Stimulated activated CD4-positive, alpha-beta T cell treated with anti-CD3 and anti-CD28 coated beads, Interleukin-4, amount 100 ng/mL, for 1 hour (primary cell): ENCODE data around the gene SLC2A4.
"Not testable (repeated sequence)": the region's sequence is repeated elsewhere in the genome, so short reads cannot be mapped to it uniquely, and the experiment has no call there.

Experiments used
- DNase-seq: peaks from one replicate; pipeline ENCODE4 v3.0.0-alpha.2; 2020

The SLC2A4 gene

GRCh38 chr17:7281074-7281952 is at the start of gene SLC2A4:
Gene SLC2A4 (plus strand): TSS chr17:7281718. CDS start chr17:7281935, 217 bp downstream.
- peak; percentile 91 for DNase-seq

GRCh38 chr17:7232114-7232513 is 49.4 kb upstream of the SLC2A4 start:
- DNase-seq: no peak

- DNase-seq: no peak
Measured at GRCh38 chr17:7233701-7234082, 47.8 kb upstream of the SLC2A4 start.

GRCh38 chr17:7234083-7234951 is 47.2 kb upstream of the SLC2A4 start, which contains the start of gene DVL2:
Gene DVL2 (minus strand): TSS chr17:7234517. CDS start chr17:7234262, 255 bp downstream.
- peak; percentile 92 for DNase-seq

GRCh38 chr17:7235693-7236665 is 45.5 kb upstream of the SLC2A4 start:
- DNase-seq: no peak

- no peak for DNase-seq
Measured at GRCh38 chr17:7236808-7237207, 44.7 kb upstream of the SLC2A4 start.

- DNase-seq: no peak
Measured at GRCh38 chr17:7237266-7237760, 44.2 kb upstream of the SLC2A4 start.

GRCh38 chr17:7237761-7238419 is 43.6 kb upstream of the SLC2A4 start:
- DNase-seq: peak; percentile 88

- peak; percentile 39 for DNase-seq
Measured at GRCh38 chr17:7238420-7239090, 43.0 kb upstream of the SLC2A4 start.

- DNase-seq: peak; percentile 97
Measured at GRCh38 chr17:7239091-7240027, 42.2 kb upstream of the SLC2A4 start, which contains the start of gene PHF23. Gene PHF23 (minus strand): TSS chr17:7239457. CDS start chr17:7239279, 178 bp downstream.

- DNase-seq: no peak
Measured at GRCh38 chr17:7240375-7240774, 41.1 kb upstream of the SLC2A4 start.

- no peak for DNase-seq
Measured at GRCh38 chr17:7241090-7241733, 40.3 kb upstream of the SLC2A4 start.

- peak; percentile 92 for DNase-seq
Measured at GRCh38 chr17:7241783-7242716, 39.5 kb upstream of the SLC2A4 start, which contains the start of gene GABARAP. Gene GABARAP (minus strand): TSS chr17:7242449. CDS start chr17:7242330, 119 bp downstream.

GRCh38 chr17:7242717-7243452 is 38.6 kb upstream of the SLC2A4 start:
- DNase-seq: peak; percentile 92

- DNase-seq: no peak
Measured at GRCh38 chr17:7243453-7243729, 38.1 kb upstream of the SLC2A4 start.

- DNase-seq: not testable (repeated sequence)
Measured at GRCh38 chr17:7243838-7244237, 37.7 kb upstream of the SLC2A4 start.

- no peak for DNase-seq
Measured at GRCh38 chr17:7246779-7247178, 34.7 kb upstream of the SLC2A4 start.
